Activated T-cell treated with anti-CD3 and anti-CD28 coated beads, Interleukin-2, amount 50 U/mL, for 4 hours (primary cell): ENCODE results near the gene PDE11A. TPM values are rescaled to one million over a fixed set of nuclear protein-coding genes. Genes with fewer than 3 reads are reported as not detected.

Experiments used
- total RNA-seq, 3 donors: library from RNA; stranded (reverse); gene quantifications; one replicate each; pipeline ENCODE4 v1.2.1, GENCODE V29; 2021

PDE11A gene
- total RNA-seq, 3 donors from 2014 or later, result not detected

Other genes with a start within 250 kb of the PDE11A start
- 10 to 100 TPM; 14.3 to 18.6 (median 14.9) TPM for gene RBM45, start 39.7 kb upstream of the PDE11A start, total RNA-seq
- gene OSBPL6, start 121.7 kb upstream of the PDE11A start, total RNA-seq, result under 1 TPM; 0.28 to 0.53 (median 0.30) TPM